ENCODE results near the gene CEP135.
"Not testable (repeated sequence)": the region's sequence is repeated elsewhere in the genome, so short reads cannot be mapped to it uniquely, and the experiment has no call there.

CEP135 gene

GRCh38 chr4:55927803-55928437, 20.8 kb upstream of the CEP135 start:
- Mint-ChIP-seq H3K27me3 (no peaks in the 10 kb centered on the region), H3K4me3 (no peak overlapping the region), H3K36me3 (no peaks in the 10 kb centered on the region), H3K9me3 (no peaks in the 10 kb centered on the region), H3K4me1 (no peaks in the 10 kb centered on the region), H3K27ac (no peak overlapping the region)
- ATAC-seq (ENCODE audit: low read depth) (no peak), DNase-seq (ENCODE audit: low spot score in 2 of 2) (no peak)

GRCh38 chr4:55928846-55929245, 19.9 kb upstream of the CEP135 start:
- Mint-ChIP-seq H3K4me3 (no peak overlapping the region), H3K9me3 (no peaks in the 10 kb centered on the region), H3K4me1 (no peaks in the 10 kb centered on the region), H3K36me3 (no peaks in the 10 kb centered on the region), H3K27ac (no peak overlapping the region), H3K27me3 (no peaks in the 10 kb centered on the region)
- DNase-seq (ENCODE audit: low spot score in 2 of 2): no peak
- no peak for ATAC-seq (ENCODE audit: low read depth)

GRCh38 chr4:55931043-55931442, 17.7 kb upstream of the CEP135 start:
- Mint-ChIP-seq H3K27me3 (no peaks in the 10 kb centered on the region), H3K27ac (peak overlapping the region; percentile 2), H3K9me3 (peaks cover 2% of the 10 kb centered on the region), H3K4me1 (no peaks in the 10 kb centered on the region), H3K4me3 (no peak overlapping the region), H3K36me3 (peaks cover 6% of the 10 kb centered on the region)
- DNase-seq (ENCODE audit: low spot score in 2 of 2) (no peak), ATAC-seq (ENCODE audit: low read depth) (no peak)

GRCh38 chr4:55931833-55932232, 16.9 kb upstream of the CEP135 start:
- Mint-ChIP-seq H3K36me3 (peaks cover 8% of the 10 kb centered on the region), H3K9me3 (peaks cover 6% of the 10 kb centered on the region), H3K27me3 (no peaks in the 10 kb centered on the region), H3K4me1 (no peaks in the 10 kb centered on the region), H3K27ac (no peak overlapping the region), H3K4me3 (no peak overlapping the region)
- ATAC-seq (ENCODE audit: low read depth) (no peak), DNase-seq (ENCODE audit: low spot score in 2 of 2) (no peak)

GRCh38 chr4:55932511-55932910, 16.2 kb upstream of the CEP135 start:
- Mint-ChIP-seq H3K4me1 (no peaks in the 10 kb centered on the region), H3K4me3 (no peak overlapping the region), H3K27ac (no peak overlapping the region), H3K27me3 (no peaks in the 10 kb centered on the region), H3K9me3 (peaks cover 6% of the 10 kb centered on the region), H3K36me3 (peaks cover 15% of the 10 kb centered on the region)
- DNase-seq (ENCODE audit: low spot score in 2 of 2) (no peak), ATAC-seq (ENCODE audit: low read depth) (no peak)

- Mint-ChIP-seq H3K4me3 (no peak overlapping the region), H3K36me3 (peaks cover 23% of the 10 kb centered on the region), H3K9me3 (peaks cover 6% of the 10 kb centered on the region), H3K27ac (no peak overlapping the region), H3K27me3 (no peaks in the 10 kb centered on the region), H3K4me1 (peaks cover 2% of the 10 kb centered on the region)
- ATAC-seq (ENCODE audit: low read depth) (no peak), DNase-seq (ENCODE audit: low spot score in 2 of 2) (no peak)
Measured at GRCh38 chr4:55933611-55934010, 15.1 kb upstream of the CEP135 start.

GRCh38 chr4:55935907-55936306, 12.8 kb upstream of the CEP135 start:
- not testable (repeated sequence) for DNase-seq (ENCODE audit: low spot score in 2 of 2); H3K9me3 Mint-ChIP-seq; ATAC-seq (ENCODE audit: low read depth); H3K4me1 Mint-ChIP-seq; H3K4me3 Mint-ChIP-seq; H3K27ac Mint-ChIP-seq; H3K27me3 Mint-ChIP-seq
- H3K36me3 Mint-ChIP-seq: peaks cover 38% of the 10 kb centered on the region

GRCh38 chr4:55938481-55938880, 10.3 kb upstream of the CEP135 start:
- Mint-ChIP-seq H3K4me3 (no peak overlapping the region), H3K27me3 (no peaks in the 10 kb centered on the region), H3K36me3 (peaks cover 38% of the 10 kb centered on the region), H3K27ac (no peak overlapping the region), H3K4me1 (peaks cover 3% of the 10 kb centered on the region), H3K9me3 (peaks cover 6% of the 10 kb centered on the region)
- DNase-seq (ENCODE audit: low spot score in 2 of 2) (no peak), ATAC-seq (ENCODE audit: low read depth) (no peak)

- ATAC-seq (ENCODE audit: low read depth): no peak
- Mint-ChIP-seq H3K4me1 (peaks cover 4% of the 10 kb centered on the region), H3K36me3 (peaks cover 38% of the 10 kb centered on the region), H3K27me3 (no peaks in the 10 kb centered on the region), H3K4me3 (no peak overlapping the region), H3K9me3 (peaks cover 6% of the 10 kb centered on the region), H3K27ac (no peak overlapping the region)
- DNase-seq (ENCODE audit: low spot score in 2 of 2): no peak
Measured at GRCh38 chr4:55939421-55939820, 9.3 kb upstream of the CEP135 start.

GRCh38 chr4:55941881-55942396, 6.8 kb upstream of the CEP135 start:
- Mint-ChIP-seq H3K27me3 (no peaks in the 10 kb centered on the region), H3K4me3 (no peak overlapping the region), H3K9me3 (no peaks in the 10 kb centered on the region), H3K27ac (no peak overlapping the region), H3K4me1 (peaks cover 17% of the 10 kb centered on the region), H3K36me3 (peaks cover 37% of the 10 kb centered on the region)
- no peak for DNase-seq (ENCODE audit: low spot score in 2 of 2)
- no peak for ATAC-seq (ENCODE audit: low read depth)

GRCh38 chr4:55947254-55947882, 1.4 kb upstream of the CEP135 start:
- Mint-ChIP-seq H3K4me3 (peak overlapping the region; percentile 86), H3K4me1 (peaks cover 36% of the 10 kb centered on the region), H3K27ac (peak overlapping the region; percentile 100), H3K27me3 (no peaks in the 10 kb centered on the region), H3K9me3 (no peaks in the 10 kb centered on the region), H3K36me3 (peaks cover 9% of the 10 kb centered on the region)
- peak; percentile 59 for ATAC-seq (ENCODE audit: low read depth)
- peak; percentile 42 to 61 for DNase-seq (ENCODE audit: low spot score in 2 of 2)

- peak overlapping the region; percentile 86 for H3K4me3 Mint-ChIP-seq
- peaks cover 11% of the 10 kb centered on the region for H3K36me3 Mint-ChIP-seq
- no peaks in the 10 kb centered on the region for H3K9me3 Mint-ChIP-seq
- ATAC-seq (ENCODE audit: low read depth) (peak; percentile 46), DNase-seq (ENCODE audit: low spot score in 2 of 2) (peak; percentile 32 to 56)
- H3K4me1 Mint-ChIP-seq: peaks cover 36% of the 10 kb centered on the region
- H3K27me3 Mint-ChIP-seq: no peaks in the 10 kb centered on the region
- peak overlapping the region; percentile 100 for H3K27ac Mint-ChIP-seq
Measured at GRCh38 chr4:55947912-55948725, 626 bp upstream of the CEP135 start.

- no peaks in the 10 kb centered on the region for H3K9me3 Mint-ChIP-seq
- peaks cover 12% of the 10 kb centered on the region for H3K36me3 Mint-ChIP-seq
- peaks cover 36% of the 10 kb centered on the region for H3K4me1 Mint-ChIP-seq
- H3K27me3 Mint-ChIP-seq: no peaks in the 10 kb centered on the region
- peak overlapping the region; percentile 100 for H3K27ac Mint-ChIP-seq
- DNase-seq (ENCODE audit: low spot score in 2 of 2) (peak in 1 of 2 donors; percentile 4), ATAC-seq (ENCODE audit: low read depth) (no peak)
- H3K4me3 Mint-ChIP-seq: peak overlapping the region; percentile 86
Measured at GRCh38 chr4:55949482-55949802, 697 bp downstream of the CEP135 start.

- Mint-ChIP-seq H3K27me3 (no peaks in the 10 kb centered on the region), H3K4me1 (peaks cover 27% of the 10 kb centered on the region), H3K9me3 (no peaks in the 10 kb centered on the region), H3K36me3 (peaks cover 17% of the 10 kb centered on the region), H3K4me3 (no peak overlapping the region), H3K27ac (no peak overlapping the region)
- ATAC-seq (ENCODE audit: low read depth): no peak
- no peak for DNase-seq (ENCODE audit: low spot score in 2 of 2)
Measured at GRCh38 chr4:55951191-55951922, 2.6 kb downstream of the CEP135 start.

All from memory B cell (primary cell).